Neural cell (in vitro differentiated cells): ENCODE data around the gene HS6ST3. TPM values are rescaled to one million over a fixed set of nuclear protein-coding genes. Genes with fewer than 3 reads are reported as not detected.

ENCODE experiments used
- H2AFZ ChIP-seq: fragments of 200-600, 300-800 bp; sonication (generic), shearing (Covaris generic); 2 replicates; pipeline ENCODE4 v1.6.0; 2014; ENCODE audit warnings: low read depth, mild to moderate bottlenecking, antibody characterized with exemption, low read length, moderate library complexity
- H3F3A ChIP-seq: fragments of 200-600 bp; shearing (Covaris generic); 2 replicates; pipeline ENCODE4 v1.6.1; 2016; ENCODE audit warnings: mild to moderate bottlenecking, moderate library complexity, mixed read lengths, antibody characterized with exemption, low read length; ENCODE audit not compliant: insufficient read depth, poor library complexity, severe bottlenecking
- H3K27ac ChIP-seq: fragments of 200-600, 300-800 bp; sonication (generic), shearing (Covaris generic); 2 replicates; pipeline ENCODE4 v1.5.1; 2014; ENCODE audit warnings: mild to moderate bottlenecking, low read length, moderate library complexity
- H3K27me3 ChIP-seq: fragments of 300-800, 200-600 bp; sonication (generic), shearing (Covaris generic); 2 replicates; pipeline ENCODE4 v1.6.0; 2014; ENCODE audit warnings: mild to moderate bottlenecking, low read depth, low read length, moderate library complexity; ENCODE audit not compliant: insufficient read depth
- H3K36me3 ChIP-seq: fragments of 300-800, 200-600 bp; sonication (generic), shearing (Covaris generic); 2 replicates; pipeline ENCODE4 v1.5.1; 2014; ENCODE audit warnings: mild to moderate bottlenecking, antibody characterized with exemption, low read length, moderate library complexity; ENCODE audit not compliant: insufficient read depth
- H3K4me2 ChIP-seq: fragments of 300-800, 200-600 bp; sonication (generic), shearing (Covaris generic); 2 replicates; pipeline ENCODE4 v1.6.0; 2014; ENCODE audit warnings: mild to moderate bottlenecking, low read length
- H3K4me3 ChIP-seq: fragments of 300-800, 200-600 bp; sonication (generic), shearing (Covaris generic); 2 replicates; pipeline ENCODE4 v1.5.1; 2014; ENCODE audit warnings: mild to moderate bottlenecking, low read length, moderate library complexity
- H3K79me2 ChIP-seq: fragments of 200-600 bp; shearing (Covaris generic); replicated peaks from 2 replicates; pipeline ENCODE4 v1.6.0; 2014; ENCODE audit warnings: mild to moderate bottlenecking, low read length, moderate library complexity; ENCODE audit not compliant: insufficient read depth
- H3K9ac ChIP-seq: fragments of 300-800, 200-600 bp; sonication (generic), shearing (Covaris generic); 2 replicates; pipeline ENCODE4 v1.6.1; 2016; ENCODE audit warnings: mild to moderate bottlenecking, low read length, mixed read lengths
- H3K9me2 ChIP-seq: fragments of 200-600 bp; shearing (Covaris generic); 2 replicates; pipeline ENCODE4 v1.6.1; 2016; ENCODE audit warnings: mild to moderate bottlenecking, low read length, mixed read lengths; ENCODE audit not compliant: insufficient read depth
- H3K9me3 ChIP-seq: fragments of 200-600, 300-800 bp; sonication (generic), shearing (Covaris generic); 2 replicates; pipeline ENCODE4 v1.6.1; 2016; ENCODE audit warnings: mild to moderate bottlenecking, mixed run types, low read length, moderate library complexity, mixed read lengths
- H4K20me1 ChIP-seq: fragments of 200-600 bp; shearing (Covaris generic); 2 replicates; pipeline ENCODE4 v1.6.1; 2016; ENCODE audit warnings: mild to moderate bottlenecking, mixed run types; ENCODE audit not compliant: insufficient read depth
- EP300 ChIP-seq: fragments of 450-650 bp; conservative IDR thresholded peaks from 2 replicates; pipeline ENCODE4 v1.6.1; 2014; ENCODE audit warnings: antibody characterized with exemption, mild to moderate bottlenecking, moderate library complexity; ENCODE audit not compliant: poor library complexity, severe bottlenecking
- EZH2 ChIP-seq: fragments of 200-600, 300-800 bp; shearing (Covaris generic), sonication (generic); IDR thresholded peaks from 2 replicates; pipeline ENCODE4 v1.6.1; 2014; ENCODE audit warnings: antibody characterized with exemption, low read length, borderline replicate concordance, mild to moderate bottlenecking; ENCODE audit not compliant: insufficient read depth, poor library complexity, severe bottlenecking
- MXI1 ChIP-seq: fragments of 450-650 bp; conservative IDR thresholded peaks from 2 replicates; pipeline ENCODE4 v1.6.1; 2014; ENCODE audit warnings: antibody characterized with exemption, mild to moderate bottlenecking; ENCODE audit not compliant: poor library complexity, severe bottlenecking
- RAD21 ChIP-seq: fragments of 450-650 bp; conservative IDR thresholded peaks from 2 replicates; pipeline ENCODE4 v1.6.1; 2014; ENCODE audit warnings: antibody characterized with exemption, mild to moderate bottlenecking, moderate library complexity
- REST ChIP-seq: IDR thresholded peaks from 2 replicates; pipeline ENCODE4 v1.6.1; 2012; ENCODE audit warnings: borderline replicate concordance
- TAF1 ChIP-seq: IDR thresholded peaks from 2 replicates; pipeline ENCODE4 v1.6.1; 2012; ENCODE audit warnings: low read depth
- polyA plus RNA-seq: library from polyadenylated mRNA; depleted of rRNA; stranded (reverse); fragments of >200 nt; gene quantifications from 2 replicates; pipeline ENCODE4 v1.2.3, GENCODE V29; 2014
- TF ChIP-seq, protein P1 (sequence below): fragments of 450-650 bp; IDR thresholded peaks from 2 replicates; pipeline ENCODE4 v1.5.1; 2014; ENCODE audit warnings: antibody characterized with exemption, mild to moderate bottlenecking, moderate library complexity; ENCODE audit not compliant: poor library complexity, severe bottlenecking

Gene HS6ST3
- polyA plus RNA-seq, 1 donor from 2014 or later, result 10.9 TPM

- TF ChIP-seq RAD21 (no peak), EZH2 (no peak), TAF1 (no peak)
- TF ChIP-seq, protein P1, sequence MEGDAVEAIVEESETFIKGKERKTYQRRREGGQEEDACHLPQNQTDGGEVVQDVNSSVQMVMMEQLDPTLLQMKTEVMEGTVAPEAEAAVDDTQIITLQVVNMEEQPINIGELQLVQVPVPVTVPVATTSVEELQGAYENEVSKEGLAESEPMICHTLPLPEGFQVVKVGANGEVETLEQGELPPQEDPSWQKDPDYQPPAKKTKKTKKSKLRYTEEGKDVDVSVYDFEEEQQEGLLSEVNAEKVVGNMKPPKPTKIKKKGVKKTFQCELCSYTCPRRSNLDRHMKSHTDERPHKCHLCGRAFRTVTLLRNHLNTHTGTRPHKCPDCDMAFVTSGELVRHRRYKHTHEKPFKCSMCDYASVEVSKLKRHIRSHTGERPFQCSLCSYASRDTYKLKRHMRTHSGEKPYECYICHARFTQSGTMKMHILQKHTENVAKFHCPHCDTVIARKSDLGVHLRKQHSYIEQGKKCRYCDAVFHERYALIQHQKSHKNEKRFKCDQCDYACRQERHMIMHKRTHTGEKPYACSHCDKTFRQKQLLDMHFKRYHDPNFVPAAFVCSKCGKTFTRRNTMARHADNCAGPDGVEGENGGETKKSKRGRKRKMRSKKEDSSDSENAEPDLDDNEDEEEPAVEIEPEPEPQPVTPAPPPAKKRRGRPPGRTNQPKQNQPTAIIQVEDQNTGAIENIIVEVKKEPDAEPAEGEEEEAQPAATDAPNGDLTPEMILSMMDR, result no peak
- no peak overlapping the region for H3K27ac ChIP-seq
- H3F3A ChIP-seq, result peaks cover 5% of the 10 kb centered on the region
- H3K4me3 ChIP-seq, result no peak overlapping the region
- H3K4me2 ChIP-seq, result no peak overlapping the region
- H3K36me3 ChIP-seq, result no peaks in the 10 kb centered on the region
- H3K9me3 ChIP-seq, result no peaks in the 10 kb centered on the region
- no peaks in the 10 kb centered on the region for H3K9me2 ChIP-seq
- no peak overlapping the region for H3K9ac ChIP-seq
- H4K20me1 ChIP-seq, result no peaks in the 10 kb centered on the region
- H2AFZ ChIP-seq, result no peak overlapping the region
- H3K79me2 ChIP-seq, result no peaks in the 10 kb centered on the region
- no peaks in the 10 kb centered on the region for H3K27me3 ChIP-seq
Measured at GRCh38 chr13:96848286-96848685, 758.4 kb downstream of the HS6ST3 start.

DNA sequence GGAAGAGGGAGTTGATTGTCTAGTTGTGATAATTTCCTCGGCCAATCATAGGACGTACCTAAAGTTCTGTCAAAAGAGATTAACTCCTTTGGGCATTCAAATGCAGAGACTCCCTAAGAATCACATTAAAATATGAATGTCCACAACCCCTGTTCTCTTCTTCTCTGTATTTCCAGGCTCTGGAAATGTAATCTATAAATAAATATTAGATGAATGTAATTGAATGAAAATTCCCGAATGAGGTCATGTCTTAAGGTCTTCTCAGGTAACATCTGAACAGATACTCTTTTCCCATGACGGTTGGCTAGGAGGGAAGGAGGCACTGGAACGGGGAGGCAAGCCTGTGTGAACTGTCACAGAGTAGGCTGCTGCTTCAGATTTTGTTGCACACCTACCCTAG lies 759.2 kb downstream of the HS6ST3 start:
- H3K79me2 ChIP-seq, result no peaks in the 10 kb centered on the region
- no peaks in the 10 kb centered on the region for H3K27me3 ChIP-seq
- no peak overlapping the region for H3K4me2 ChIP-seq
- no peak overlapping the region for H3K27ac ChIP-seq
- H3K9me2 ChIP-seq, result no peaks in the 10 kb centered on the region
- no peak overlapping the region for H3K9ac ChIP-seq
- H3K9me3 ChIP-seq, result no peaks in the 10 kb centered on the region
- TF ChIP-seq MXI1, result no peak
- TF ChIP-seq, protein P1, result no peak
- no peak for TF ChIP-seq EP300
- TF ChIP-seq REST, result no peak
- no peak for TF ChIP-seq EZH2
- no peak overlapping the region for H2AFZ ChIP-seq
- no peaks in the 10 kb centered on the region for H4K20me1 ChIP-seq
- H3F3A ChIP-seq, result peaks cover 5% of the 10 kb centered on the region
- H3K36me3 ChIP-seq, result no peaks in the 10 kb centered on the region
- no peak overlapping the region for H3K4me3 ChIP-seq
